Progenitor cell of endocrine pancreas (in vitro differentiated cells): Measurements from ENCODE around the gene SHROOM2. TPM values are rescaled to one million over a fixed set of nuclear protein-coding genes. Genes with fewer than 3 reads are reported as not detected.

ENCODE experiments used
- DNase-seq: peaks from one replicate; pipeline ENCODE4 v3.0.0; 2021; ENCODE audit warnings: low spot score; ENCODE audit not compliant: unreplicated experiment
- H3K27ac Mint-ChIP-seq: 2 replicates; pipeline ENCODE4 v1.8.0; 2021; ENCODE audit warnings: mild to moderate bottlenecking, moderate library complexity, mixed read lengths
- H3K27me3 Mint-ChIP-seq: 2 replicates; pipeline ENCODE4 v1.8.0; 2021; ENCODE audit warnings: mixed read lengths
- H3K36me3 Mint-ChIP-seq: 2 replicates; pipeline ENCODE4 v1.8.0; 2022; ENCODE audit warnings: mixed read lengths; ENCODE audit not compliant: insufficient read depth
- H3K4me1 Mint-ChIP-seq: 2 replicates; pipeline ENCODE4 v1.8.0; 2021; ENCODE audit warnings: low read depth, mixed read lengths
- H3K4me3 Mint-ChIP-seq: 2 replicates; pipeline ENCODE4 v1.8.0; 2021; ENCODE audit warnings: low read depth, mild to moderate bottlenecking, moderate library complexity, mixed read lengths
- H3K9me3 Mint-ChIP-seq: 2 replicates; pipeline ENCODE4 v1.8.0; 2021; ENCODE audit warnings: low read depth, mixed read lengths
- CTCF ChIP-seq: fragments of 200-600 bp; sonication (generic); IDR thresholded peaks from one replicate; pipeline ENCODE4 v1.5.0; 2021; ENCODE audit warnings: antibody characterized with exemption, mild to moderate bottlenecking; ENCODE audit not compliant: unreplicated experiment
- total RNA-seq: library from RNA; stranded (reverse); gene quantifications from 2 replicates; pipeline ENCODE4 v1.2.1, GENCODE V29; 2021

SHROOM2 gene
- total RNA-seq, 1 donor from 2014 or later: 10.6 TPM

GRCh38 chrX:9937761-9938160 lies 151.5 kb downstream of the SHROOM2 start:
- no peak overlapping the region for H3K4me3 Mint-ChIP-seq
- H3K4me1 Mint-ChIP-seq: no peaks in the 10 kb centered on the region
- peaks cover 3% of the 10 kb centered on the region for H3K9me3 Mint-ChIP-seq
- DNase-seq: no peak
- no peaks in the 10 kb centered on the region for H3K27me3 Mint-ChIP-seq
- H3K36me3 Mint-ChIP-seq: peaks cover 14% of the 10 kb centered on the region
- no peak overlapping the region for H3K27ac Mint-ChIP-seq
- no peak for TF ChIP-seq CTCF

DNA sequence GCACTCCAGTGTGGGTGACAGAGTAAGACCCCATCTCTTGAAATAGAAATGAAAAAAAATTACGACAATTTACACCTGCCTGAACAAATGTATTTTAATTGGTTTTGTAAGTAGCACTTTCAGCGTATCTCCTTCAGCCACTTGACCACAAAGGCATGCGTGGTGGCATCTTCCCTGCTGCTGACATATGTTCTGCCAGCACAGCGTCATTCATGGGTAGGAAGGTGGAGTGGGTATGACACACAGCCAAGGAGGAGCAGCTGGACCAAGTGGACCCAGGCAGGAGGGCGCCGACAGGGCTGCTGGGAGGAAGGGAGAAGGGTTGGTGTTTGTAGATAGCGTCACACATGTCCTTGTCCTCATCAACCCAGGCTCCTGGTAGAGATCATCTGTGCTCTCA lies 152.3 kb downstream of the SHROOM2 start:
- Mint-ChIP-seq H3K27ac (no peak overlapping the region), H3K36me3 (peaks cover 12% of the 10 kb centered on the region), H3K9me3 (peaks cover 3% of the 10 kb centered on the region), H3K4me3 (no peak overlapping the region), H3K27me3 (no peaks in the 10 kb centered on the region), H3K4me1 (no peaks in the 10 kb centered on the region)
- no peak for TF ChIP-seq CTCF
- DNase-seq: no peak

- no peaks in the 10 kb centered on the region for H3K4me1 Mint-ChIP-seq
- H3K27ac Mint-ChIP-seq: no peak overlapping the region
- peaks cover 12% of the 10 kb centered on the region for H3K36me3 Mint-ChIP-seq
- no peak for TF ChIP-seq CTCF
- DNase-seq: no peak
- no peak overlapping the region for H3K4me3 Mint-ChIP-seq
- H3K27me3 Mint-ChIP-seq: no peaks in the 10 kb centered on the region
- H3K9me3 Mint-ChIP-seq: no peaks in the 10 kb centered on the region
These were observed 154.2 kb downstream of the SHROOM2 start for GRCh38 chrX:9940421-9940820.

DNA sequence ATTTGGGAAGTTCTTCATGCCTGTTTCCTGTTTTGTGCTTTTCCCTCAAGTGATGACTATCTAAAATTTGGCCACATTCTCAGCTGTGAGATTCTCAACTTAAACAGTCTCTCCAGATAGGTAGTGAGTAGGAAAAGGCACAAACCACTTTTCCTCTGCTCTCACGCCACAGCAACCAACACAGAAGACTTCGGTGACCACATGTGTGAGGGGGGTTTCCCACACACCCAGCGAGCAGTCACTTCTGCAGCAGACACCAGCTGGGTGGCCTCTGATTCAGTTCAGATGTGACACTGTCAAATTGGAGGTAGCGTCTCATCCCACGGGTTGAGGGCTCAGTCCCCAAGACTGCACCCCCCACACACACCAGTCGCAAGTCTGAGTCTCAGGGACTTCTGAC lies 155.9 kb downstream of the SHROOM2 start:
- TF ChIP-seq CTCF: no peak
- H3K36me3 Mint-ChIP-seq: peaks cover 13% of the 10 kb centered on the region

DNA sequence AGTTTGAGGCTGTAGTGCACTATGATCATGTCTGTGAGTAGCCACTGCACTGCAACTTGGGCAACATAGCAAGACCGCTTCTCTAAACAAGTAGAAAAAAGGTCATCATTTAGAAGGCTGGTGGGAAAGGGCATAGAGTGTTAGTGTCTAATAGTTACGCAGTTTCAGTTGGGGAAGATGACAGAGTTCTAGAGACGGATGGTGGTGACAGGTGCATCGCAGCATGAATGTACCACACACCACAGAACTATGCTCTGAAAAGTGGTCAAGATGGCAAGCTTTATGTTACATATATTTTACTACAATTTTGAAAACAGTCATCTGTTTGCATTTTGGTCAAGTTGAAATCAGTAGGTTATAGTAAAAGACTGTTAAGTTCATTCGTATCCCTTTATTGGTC lies 157.2 kb downstream of the SHROOM2 start:
- Mint-ChIP-seq H3K27me3 (no peaks in the 10 kb centered on the region), H3K36me3 (peaks cover 22% of the 10 kb centered on the region), H3K9me3 (no peaks in the 10 kb centered on the region), H3K4me3 (no peak overlapping the region), H3K27ac (no peak overlapping the region), H3K4me1 (no peaks in the 10 kb centered on the region)
- DNase-seq: no peak
- TF ChIP-seq CTCF: no peak

More for the DNA sequence above, 155.9 kb downstream of the SHROOM2 start:
- H3K4me3 Mint-ChIP-seq: no peak overlapping the region
- no peak overlapping the region for H3K27ac Mint-ChIP-seq
- no peaks in the 10 kb centered on the region for H3K4me1 Mint-ChIP-seq
- DNase-seq: no peak
- H3K9me3 Mint-ChIP-seq: no peaks in the 10 kb centered on the region
- no peaks in the 10 kb centered on the region for H3K27me3 Mint-ChIP-seq
